ENCODE data around the gene TMEM109. TPM values are rescaled to one million over a fixed set of nuclear protein-coding genes. Genes with fewer than 3 reads are reported as not detected.
A peak's percentile ranks its signal among the peaks of the same experiment; 100 is the strongest.

Gene TMEM109
- total RNA-seq, 1 donor from 2014 or later: 7.6 TPM

DNA sequence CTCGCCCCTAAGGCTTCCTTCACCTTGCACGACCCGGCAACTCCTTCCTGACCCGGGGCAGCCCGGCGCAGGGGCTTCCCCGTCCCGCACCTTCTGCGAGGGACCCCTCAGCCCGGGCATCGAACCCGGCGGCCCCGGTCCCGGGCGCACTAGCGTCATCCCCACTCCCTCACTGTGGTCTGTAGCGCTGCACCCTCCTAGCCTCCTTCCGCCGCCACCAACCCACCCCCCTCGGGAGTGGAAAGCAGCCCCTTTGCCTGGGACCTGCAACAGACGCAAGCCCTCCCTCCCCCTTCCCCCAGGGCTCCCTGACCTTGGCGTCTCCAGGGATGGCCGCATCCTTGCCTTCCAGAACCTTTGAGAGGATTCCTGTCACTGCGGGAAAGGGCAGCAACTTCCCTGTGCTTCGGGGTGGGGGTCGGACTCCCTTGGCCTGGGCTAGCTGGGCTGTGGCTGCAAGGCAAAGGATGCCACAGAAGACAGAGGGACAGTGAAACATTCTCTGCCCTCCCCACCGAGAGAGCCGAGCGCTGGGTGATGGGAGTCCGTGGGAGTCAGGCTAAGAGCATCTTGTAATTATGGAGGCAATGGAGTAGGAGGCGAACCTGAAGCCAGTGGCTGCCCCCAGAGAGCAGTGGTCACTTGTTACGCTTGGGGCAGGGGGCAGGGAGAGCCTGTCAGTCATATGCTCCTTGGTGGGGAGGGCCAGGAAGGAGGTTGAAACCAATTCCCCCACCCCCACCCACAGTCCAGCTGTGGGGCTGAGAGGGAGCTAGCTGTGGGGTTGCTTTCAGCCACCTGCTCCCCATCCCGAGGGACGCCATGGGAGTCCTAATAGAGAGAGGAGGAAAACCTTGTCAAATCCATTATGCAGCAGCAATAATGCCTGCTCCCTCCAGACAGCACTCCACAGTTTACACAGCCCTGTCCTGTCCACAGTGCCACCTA lies 11.2 kb downstream of the TMEM109 start:
- TF ChIP-seq, protein P1, sequence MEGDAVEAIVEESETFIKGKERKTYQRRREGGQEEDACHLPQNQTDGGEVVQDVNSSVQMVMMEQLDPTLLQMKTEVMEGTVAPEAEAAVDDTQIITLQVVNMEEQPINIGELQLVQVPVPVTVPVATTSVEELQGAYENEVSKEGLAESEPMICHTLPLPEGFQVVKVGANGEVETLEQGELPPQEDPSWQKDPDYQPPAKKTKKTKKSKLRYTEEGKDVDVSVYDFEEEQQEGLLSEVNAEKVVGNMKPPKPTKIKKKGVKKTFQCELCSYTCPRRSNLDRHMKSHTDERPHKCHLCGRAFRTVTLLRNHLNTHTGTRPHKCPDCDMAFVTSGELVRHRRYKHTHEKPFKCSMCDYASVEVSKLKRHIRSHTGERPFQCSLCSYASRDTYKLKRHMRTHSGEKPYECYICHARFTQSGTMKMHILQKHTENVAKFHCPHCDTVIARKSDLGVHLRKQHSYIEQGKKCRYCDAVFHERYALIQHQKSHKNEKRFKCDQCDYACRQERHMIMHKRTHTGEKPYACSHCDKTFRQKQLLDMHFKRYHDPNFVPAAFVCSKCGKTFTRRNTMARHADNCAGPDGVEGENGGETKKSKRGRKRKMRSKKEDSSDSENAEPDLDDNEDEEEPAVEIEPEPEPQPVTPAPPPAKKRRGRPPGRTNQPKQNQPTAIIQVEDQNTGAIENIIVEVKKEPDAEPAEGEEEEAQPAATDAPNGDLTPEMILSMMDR (IDR thresholded peaks at IDR 0.05; ENCODE audit: insufficient read depth, low read length, severe bottlenecking): no peak
- Histone ChIP-seq H3K4me3 (ENCODE audit: low read depth, low read length) (peak overlapping the region; percentile 79), H3K36me3 (ENCODE audit: control insufficient read depth, insufficient read depth, low read length) (peaks cover 21% of the 10 kb centered on the region), H3K27me3 (ENCODE audit: control insufficient read depth, insufficient read depth, low read length) (no peaks in the 10 kb centered on the region)
- FAIRE-seq: no peak
- no peak for DNase-seq (ENCODE audit: low read depth)

DNA sequence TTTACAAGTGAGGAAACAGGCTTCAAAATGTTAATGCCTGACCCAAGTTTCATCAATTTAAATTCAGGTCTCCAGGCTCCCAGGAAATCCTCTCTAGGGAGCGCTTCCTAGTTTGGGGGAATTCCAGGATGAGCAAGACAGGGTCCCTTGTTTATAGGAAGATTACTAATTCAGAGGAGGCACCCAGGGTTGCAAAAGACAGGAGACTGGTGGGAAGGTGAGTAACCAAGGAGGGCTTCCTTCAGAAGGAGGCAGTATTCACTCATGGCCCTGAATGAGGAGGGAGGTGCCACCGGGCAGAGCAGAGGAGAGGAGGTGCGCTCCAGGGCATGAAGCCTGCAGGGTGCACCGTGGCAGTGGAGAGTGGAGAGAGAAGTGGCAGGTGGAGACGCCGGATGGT lies 11.9 kb downstream of the TMEM109 start:
- FAIRE-seq (no peak), DNase-seq (ENCODE audit: low read depth) (peak; percentile 94)
- peaks cover 22% of the 10 kb centered on the region for H3K36me3 ChIP-seq (ENCODE audit: control insufficient read depth, insufficient read depth, low read length)
- no peaks in the 10 kb centered on the region for H3K27me3 ChIP-seq (ENCODE audit: control insufficient read depth, insufficient read depth, low read length)
- TF ChIP-seq, protein P1 (IDR thresholded peaks at IDR 0.05; ENCODE audit: insufficient read depth, low read length, severe bottlenecking): no peak
- no peak overlapping the region for H3K4me3 ChIP-seq (ENCODE audit: low read depth, low read length)

DNA sequence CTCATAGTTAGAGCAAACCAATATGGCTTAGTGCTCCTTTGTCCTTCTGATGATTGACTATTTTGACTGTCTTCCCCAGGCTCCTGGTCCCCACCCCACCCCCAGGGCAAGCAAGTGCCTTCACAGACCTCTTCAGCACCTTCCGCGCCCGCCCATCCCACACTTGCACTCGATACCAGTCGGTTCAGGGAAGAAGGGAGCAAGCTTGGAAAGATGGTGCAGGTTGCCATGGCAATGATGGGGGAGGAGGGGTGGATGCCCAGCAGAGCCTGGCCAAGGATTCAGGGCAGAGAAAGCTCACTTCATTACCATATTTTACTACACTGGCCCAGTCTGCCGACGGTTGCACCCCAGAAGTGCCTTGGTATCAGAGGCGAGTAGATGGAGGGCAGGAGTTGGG lies 12.5 kb downstream of the TMEM109 start:
- TF ChIP-seq, protein P1 (IDR thresholded peaks at IDR 0.05; ENCODE audit: insufficient read depth, low read length, severe bottlenecking): no peak
- FAIRE-seq: no peak
- peaks cover 23% of the 10 kb centered on the region for H3K36me3 ChIP-seq (ENCODE audit: control insufficient read depth, insufficient read depth, low read length)

DNA sequence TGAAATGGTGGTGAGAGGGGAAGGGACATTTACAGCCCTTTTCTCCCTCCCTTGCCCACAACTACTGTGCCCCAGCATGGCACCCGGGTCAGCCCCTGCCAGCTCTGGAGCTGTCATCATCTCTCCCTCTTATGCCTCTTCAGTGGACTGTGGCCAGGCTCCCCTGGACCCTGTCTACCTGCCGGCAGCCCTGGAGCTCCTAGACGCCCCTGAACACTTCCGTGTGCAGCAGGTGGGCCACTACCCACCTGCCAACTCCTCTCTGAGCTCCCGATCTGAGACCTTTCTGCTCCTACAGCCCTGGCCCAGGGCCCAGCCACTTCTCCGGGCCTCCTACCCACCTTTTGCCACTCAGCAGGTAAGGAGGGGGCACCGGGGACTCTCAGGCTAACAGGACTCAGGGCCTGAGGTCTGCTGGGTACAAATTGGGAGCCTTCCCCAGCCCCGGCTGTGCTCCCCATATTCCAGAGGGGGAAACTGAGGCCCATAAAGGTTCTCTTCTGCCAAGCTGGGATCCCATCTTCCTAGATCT lies 13.2 kb downstream of the TMEM109 start:
- H3K36me3 ChIP-seq (ENCODE audit: control insufficient read depth, insufficient read depth, low read length): peaks cover 26% of the 10 kb centered on the region
- DNase-seq (ENCODE audit: low read depth): no peak
- no peak for FAIRE-seq
- TF ChIP-seq, protein P1 (IDR thresholded peaks at IDR 0.05; ENCODE audit: insufficient read depth, low read length, severe bottlenecking): no peak
- no peaks in the 10 kb centered on the region for H3K27me3 ChIP-seq (ENCODE audit: control insufficient read depth, insufficient read depth, low read length)
- H3K4me3 ChIP-seq (ENCODE audit: low read depth, low read length): no peak overlapping the region

More for the DNA sequence above, 12.5 kb downstream of the TMEM109 start:
- Histone ChIP-seq H3K4me3 (ENCODE audit: low read depth, low read length) (no peak overlapping the region), H3K27me3 (ENCODE audit: control insufficient read depth, insufficient read depth, low read length) (no peaks in the 10 kb centered on the region)
- no peak for DNase-seq (ENCODE audit: low read depth)

DNA sequence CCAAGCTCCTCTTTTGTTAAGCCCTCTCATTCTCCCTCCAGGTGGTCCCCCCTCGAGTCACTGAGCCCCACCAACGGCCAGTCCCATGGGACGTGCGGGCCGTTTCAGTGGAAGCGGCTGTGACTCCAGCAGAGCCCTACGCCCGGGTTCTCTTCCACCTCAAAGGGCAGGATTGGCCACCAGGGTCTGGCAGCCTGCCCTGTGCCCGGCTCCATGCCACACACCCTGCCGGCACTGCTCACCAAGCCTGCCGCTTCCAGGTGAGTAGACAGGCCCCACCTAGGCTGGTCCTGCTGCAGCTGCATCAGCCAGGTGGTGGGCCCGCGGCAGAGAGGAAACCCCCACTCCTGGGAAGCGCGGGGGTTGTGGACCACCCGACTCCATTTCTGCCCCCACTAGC lies 13.6 kb downstream of the TMEM109 start:
- no peak for FAIRE-seq
- no peaks in the 10 kb centered on the region for H3K27me3 ChIP-seq (ENCODE audit: control insufficient read depth, insufficient read depth, low read length)
- H3K4me3 ChIP-seq (ENCODE audit: low read depth, low read length): no peak overlapping the region
- peaks cover 28% of the 10 kb centered on the region for H3K36me3 ChIP-seq (ENCODE audit: control insufficient read depth, insufficient read depth, low read length)
- DNase-seq (ENCODE audit: low read depth): no peak
- TF ChIP-seq, protein P1 (IDR thresholded peaks at IDR 0.05; ENCODE audit: insufficient read depth, low read length, severe bottlenecking): no peak

Data from bronchial epithelial cell (primary cell).